GM12873 (cell line): Measurements from ENCODE around the gene NEURL1.

Experiments used
- TF ChIP-seq, protein P1 (sequence below): IDR thresholded peaks from 2 replicates; pipeline ENCODE4 v1.5.1; 2012; ENCODE audit warnings: low read depth, mild to moderate bottlenecking, moderate library complexity, low read length, control low read depth; ENCODE audit not compliant: insufficient read depth; ENCODE audit errors: missing control alignments

The NEURL1 gene, protein sequence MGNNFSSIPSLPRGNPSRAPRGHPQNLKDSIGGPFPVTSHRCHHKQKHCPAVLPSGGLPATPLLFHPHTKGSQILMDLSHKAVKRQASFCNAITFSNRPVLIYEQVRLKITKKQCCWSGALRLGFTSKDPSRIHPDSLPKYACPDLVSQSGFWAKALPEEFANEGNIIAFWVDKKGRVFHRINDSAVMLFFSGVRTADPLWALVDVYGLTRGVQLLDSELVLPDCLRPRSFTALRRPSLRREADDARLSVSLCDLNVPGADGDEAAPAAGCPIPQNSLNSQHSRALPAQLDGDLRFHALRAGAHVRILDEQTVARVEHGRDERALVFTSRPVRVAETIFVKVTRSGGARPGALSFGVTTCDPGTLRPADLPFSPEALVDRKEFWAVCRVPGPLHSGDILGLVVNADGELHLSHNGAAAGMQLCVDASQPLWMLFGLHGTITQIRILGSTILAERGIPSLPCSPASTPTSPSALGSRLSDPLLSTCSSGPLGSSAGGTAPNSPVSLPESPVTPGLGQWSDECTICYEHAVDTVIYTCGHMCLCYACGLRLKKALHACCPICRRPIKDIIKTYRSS

DNA sequence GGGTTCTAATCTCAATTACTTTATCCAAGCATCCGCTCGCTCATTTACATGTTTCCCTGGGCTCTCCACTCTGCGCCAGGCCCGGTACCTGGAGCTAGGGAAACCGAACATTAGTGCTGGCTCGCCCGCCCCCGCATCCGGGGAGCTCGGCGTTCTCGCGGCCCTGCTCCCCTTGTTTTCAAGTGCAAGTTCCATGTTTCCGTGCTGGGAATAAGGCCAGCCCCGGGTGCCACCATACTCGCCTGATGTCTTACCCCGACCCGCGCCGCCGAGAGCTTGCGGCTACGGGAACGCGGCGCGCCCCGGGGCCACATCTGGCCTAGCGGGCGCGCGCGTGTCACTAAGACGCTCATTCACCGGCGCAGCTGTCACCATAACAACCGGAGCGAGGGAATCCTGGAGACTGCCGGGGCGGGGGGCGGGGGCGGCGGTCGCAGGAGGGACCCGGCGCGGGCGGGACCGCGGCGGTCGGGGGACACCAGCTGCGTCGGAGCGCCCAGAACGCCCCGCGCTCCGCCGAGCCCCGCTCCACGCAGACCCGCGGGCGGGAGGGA lies at the start of gene NEURL1:
Gene NEURL1 (plus strand): TSS at position 344 of the 554 bp plus-strand sequence. CDS start 683 bp downstream, outside the sequence.
- TF ChIP-seq, protein P1, sequence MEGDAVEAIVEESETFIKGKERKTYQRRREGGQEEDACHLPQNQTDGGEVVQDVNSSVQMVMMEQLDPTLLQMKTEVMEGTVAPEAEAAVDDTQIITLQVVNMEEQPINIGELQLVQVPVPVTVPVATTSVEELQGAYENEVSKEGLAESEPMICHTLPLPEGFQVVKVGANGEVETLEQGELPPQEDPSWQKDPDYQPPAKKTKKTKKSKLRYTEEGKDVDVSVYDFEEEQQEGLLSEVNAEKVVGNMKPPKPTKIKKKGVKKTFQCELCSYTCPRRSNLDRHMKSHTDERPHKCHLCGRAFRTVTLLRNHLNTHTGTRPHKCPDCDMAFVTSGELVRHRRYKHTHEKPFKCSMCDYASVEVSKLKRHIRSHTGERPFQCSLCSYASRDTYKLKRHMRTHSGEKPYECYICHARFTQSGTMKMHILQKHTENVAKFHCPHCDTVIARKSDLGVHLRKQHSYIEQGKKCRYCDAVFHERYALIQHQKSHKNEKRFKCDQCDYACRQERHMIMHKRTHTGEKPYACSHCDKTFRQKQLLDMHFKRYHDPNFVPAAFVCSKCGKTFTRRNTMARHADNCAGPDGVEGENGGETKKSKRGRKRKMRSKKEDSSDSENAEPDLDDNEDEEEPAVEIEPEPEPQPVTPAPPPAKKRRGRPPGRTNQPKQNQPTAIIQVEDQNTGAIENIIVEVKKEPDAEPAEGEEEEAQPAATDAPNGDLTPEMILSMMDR, result no peak

DNA sequence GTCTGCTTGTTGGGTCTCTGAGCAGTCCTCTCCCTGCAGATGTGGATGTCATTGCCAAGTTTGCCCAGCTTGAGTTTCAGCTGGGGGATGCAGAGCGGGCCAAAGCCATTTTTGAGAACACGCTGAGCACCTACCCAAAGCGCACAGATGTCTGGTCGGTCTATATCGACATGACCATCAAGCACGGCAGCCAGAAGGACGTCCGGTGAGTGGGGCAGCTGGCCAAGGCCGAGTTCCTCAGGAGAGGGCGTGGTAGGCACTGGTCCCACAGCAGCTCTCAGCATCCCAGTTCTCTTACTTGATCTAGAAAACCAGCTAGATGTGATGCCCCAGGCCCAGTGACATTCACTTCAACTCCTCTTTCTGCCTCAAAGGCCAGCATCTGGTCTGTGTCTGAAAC lies 49.0 kb upstream of the NEURL1 start:
- TF ChIP-seq, protein P1, result no peak

DNA sequence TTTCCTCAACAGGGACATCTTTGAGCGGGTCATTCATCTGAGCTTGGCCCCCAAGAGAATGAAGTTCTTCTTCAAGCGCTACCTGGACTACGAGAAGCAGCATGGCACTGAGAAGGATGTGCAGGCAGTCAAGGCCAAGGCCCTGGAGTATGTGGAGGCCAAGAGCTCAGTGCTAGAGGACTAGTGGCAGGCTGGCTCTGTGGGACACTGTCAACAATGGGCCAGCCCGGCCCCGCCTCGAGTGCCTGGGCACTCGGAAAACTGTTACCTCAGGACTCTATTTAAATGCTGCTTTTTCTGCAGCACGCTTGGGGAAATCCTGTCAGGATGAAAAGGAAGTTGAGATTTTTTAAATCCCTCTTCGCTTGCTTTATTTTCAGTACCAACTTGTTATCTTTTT lies 48.1 kb upstream of the NEURL1 start:
- TF ChIP-seq, protein P1, result no peak

DNA sequence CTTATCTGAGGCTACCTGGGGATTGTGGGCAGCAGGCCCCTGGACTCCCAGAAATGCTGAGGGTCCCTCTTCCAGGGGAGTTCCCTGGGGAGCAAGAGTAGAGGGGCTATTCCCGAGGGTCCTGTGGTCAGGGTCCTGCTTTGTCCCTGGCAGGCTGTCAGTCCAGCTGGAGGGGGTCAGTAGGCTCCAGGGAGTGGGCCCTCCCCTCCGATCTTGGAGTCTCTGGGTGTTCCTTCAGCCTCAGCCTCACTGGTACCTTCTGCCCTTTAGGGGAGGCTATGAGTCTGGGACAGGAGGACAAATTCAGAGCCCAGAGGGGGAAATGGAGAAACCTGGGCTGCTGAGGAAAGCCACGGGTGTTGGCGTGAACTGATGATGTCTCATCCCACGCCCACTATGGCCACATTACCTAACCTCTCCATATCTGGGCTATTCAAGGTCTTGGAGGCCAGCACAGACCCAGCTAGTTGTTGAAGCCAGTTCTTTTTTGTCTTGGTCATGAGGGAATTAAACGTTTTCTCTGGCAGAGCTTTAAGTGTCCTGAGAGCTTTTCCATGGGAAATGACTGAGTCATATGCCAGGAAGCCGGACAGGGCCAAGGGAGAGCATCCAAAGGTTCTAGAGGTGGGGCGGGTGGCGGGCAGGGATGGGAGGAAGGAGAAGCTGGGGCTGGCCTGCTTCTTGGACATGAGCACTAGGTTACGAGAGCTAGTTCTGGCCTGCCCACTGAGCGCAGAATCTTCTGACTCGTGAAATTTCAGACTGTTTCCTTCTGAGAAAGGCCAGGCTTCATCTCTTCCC lies 47.5 kb upstream of the NEURL1 start:
- TF ChIP-seq, protein P1, result no peak

DNA sequence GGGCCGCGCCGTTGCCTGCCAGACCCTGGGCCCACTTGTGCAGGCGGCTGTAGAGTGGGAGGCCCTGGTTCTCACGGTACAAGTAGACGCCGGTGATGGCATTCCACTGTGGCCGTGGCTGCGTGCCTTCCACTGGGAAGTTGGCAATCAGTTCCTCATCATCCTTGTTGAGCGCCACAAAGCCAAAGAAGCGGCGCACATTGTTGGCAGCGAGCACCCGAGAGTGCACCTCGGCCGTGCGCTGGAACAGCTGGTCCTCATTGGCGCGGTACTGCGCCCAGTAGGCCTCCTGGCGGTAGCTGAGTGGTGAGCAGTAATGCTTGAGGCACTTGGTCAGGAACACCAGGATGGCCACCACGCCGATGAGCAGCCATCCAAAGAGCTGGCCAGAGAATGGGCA lies 46.3 kb upstream of the NEURL1 start:
- TF ChIP-seq, protein P1, result no peak

DNA sequence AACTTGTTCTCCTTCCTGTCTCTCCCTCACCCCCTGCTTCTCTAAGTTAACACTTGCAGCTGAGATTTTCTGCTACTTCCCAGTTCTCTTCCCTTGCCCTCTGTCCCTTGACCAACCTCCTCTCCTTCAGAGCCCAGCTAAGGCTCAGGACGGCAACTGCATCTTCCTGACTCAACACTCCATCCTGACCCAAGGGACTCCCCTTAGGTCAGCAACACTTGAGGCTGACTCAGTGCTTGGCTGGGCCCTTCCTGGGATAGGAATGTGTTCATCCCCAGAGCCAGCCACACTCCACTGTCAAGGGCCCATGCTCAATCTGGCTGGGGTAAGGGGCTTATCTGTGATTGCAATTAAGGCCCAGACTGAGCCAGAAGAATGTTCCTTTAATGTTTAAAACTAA lies 44.8 kb upstream of the NEURL1 start:
- TF ChIP-seq, protein P1, result no peak
